ENCODE data around the gene MTCL3.

The MTCL3 gene

GRCh38 chr6:127510876-127511275 lies 8.3 kb downstream of the MTCL3 start:
- H3K4me3 ChIP-seq (ENCODE audit: low read depth, low read length) = no peak overlapping the region
- DNase-seq (ENCODE audit: low read depth) = no peak
- TF ChIP-seq CTCF (IDR thresholded peaks at IDR 0.05; ENCODE audit: low read depth, low read length, missing control alignments) = no peak
- in situ Hi-C loops (cut with HindIII; ENCODE audit: low sequenced_read_pairs) = no loop called here

GRCh38 chr6:127506894-127507293 lies 12.2 kb downstream of the MTCL3 start:
- H3K4me3 ChIP-seq (ENCODE audit: low read depth, low read length) = no peak overlapping the region
- no peak for TF ChIP-seq CTCF (IDR thresholded peaks at IDR 0.05; ENCODE audit: low read depth, low read length, missing control alignments)
- no peak for DNase-seq (ENCODE audit: low read depth)
- in situ Hi-C loops (cut with HindIII; ENCODE audit: low sequenced_read_pairs) = no loop called here

GRCh38 chr6:127503022-127503421 lies 16.1 kb downstream of the MTCL3 start:
- in situ Hi-C loops (cut with HindIII; ENCODE audit: low sequenced_read_pairs) = no loop called here
- no peak for TF ChIP-seq CTCF (IDR thresholded peaks at IDR 0.05; ENCODE audit: low read depth, low read length, missing control alignments)
- no peak for DNase-seq (ENCODE audit: low read depth)
- no peak overlapping the region for H3K4me3 ChIP-seq (ENCODE audit: low read depth, low read length)

GRCh38 chr6:127497410-127497809 lies 21.7 kb downstream of the MTCL3 start:
- in situ Hi-C loops (cut with HindIII; ENCODE audit: low sequenced_read_pairs) = no loop called here
- DNase-seq (ENCODE audit: low read depth) = no peak
- no peak overlapping the region for H3K4me3 ChIP-seq (ENCODE audit: low read depth, low read length)
- TF ChIP-seq CTCF (IDR thresholded peaks at IDR 0.05; ENCODE audit: low read depth, low read length, missing control alignments) = no peak

- DNase-seq (ENCODE audit: low read depth) = no peak
- TF ChIP-seq CTCF (IDR thresholded peaks at IDR 0.05; ENCODE audit: low read depth, low read length, missing control alignments) = no peak
- no peak overlapping the region for H3K4me3 ChIP-seq (ENCODE audit: low read depth, low read length)
- in situ Hi-C loops (cut with HindIII; ENCODE audit: low sequenced_read_pairs) = no loop called here
These were observed 22.7 kb downstream of the MTCL3 start for GRCh38 chr6:127496471-127496870.

- no peak for DNase-seq (ENCODE audit: low read depth)
- in situ Hi-C loops (cut with HindIII; ENCODE audit: low sequenced_read_pairs) = no loop called here
- H3K4me3 ChIP-seq (ENCODE audit: low read depth, low read length) = no peak overlapping the region
- TF ChIP-seq CTCF (IDR thresholded peaks at IDR 0.05; ENCODE audit: low read depth, low read length, missing control alignments) = no peak
These were observed 24.8 kb downstream of the MTCL3 start for GRCh38 chr6:127494240-127494767.

GRCh38 chr6:127489248-127489647 lies 29.9 kb downstream of the MTCL3 start:
- no peak overlapping the region for H3K4me3 ChIP-seq (ENCODE audit: low read depth, low read length)
- DNase-seq (ENCODE audit: low read depth) = no peak
- no peak for TF ChIP-seq CTCF (IDR thresholded peaks at IDR 0.05; ENCODE audit: low read depth, low read length, missing control alignments)
- in situ Hi-C loops (cut with HindIII; ENCODE audit: low sequenced_read_pairs) = no loop called here
